ENCODE results near the gene ADORA2B. TPM values are rescaled to one million over a fixed set of nuclear protein-coding genes. Genes with fewer than 3 reads are reported as not detected.

ADORA2B gene
- total and polyA plus RNA-seq, 2 of the 4 experiments (the other 2 are of a cell fraction), result 5.2 to 5.5 TPM

GRCh38 chr17:15920758-15921239, 24.1 kb upstream of the ADORA2B start (continued):
- no peak for TF ChIP-seq RCOR1 (IDR thresholded peaks at IDR 0.05; ENCODE audit: insufficient replicate concordance, low read length)

GRCh38 chr17:15921640-15922039, 23.3 kb upstream of the ADORA2B start:
- Histone ChIP-seq H4K5ac (ENCODE audit: low read depth, low read length) (no peak overlapping the region; the same call in 1 of the 2 replicates), H2AFZ (replicated peaks; ENCODE audit: low read length, poor library complexity) (no peak overlapping the region), H4K20me1 (ENCODE audit: insufficient read depth, low read length) (no peaks in the 10 kb centered on the region), H3K36me3 (ENCODE audit: control insufficient read depth, insufficient read depth, low read length) (no peaks in the 10 kb centered on the region), H3K27me3 (ENCODE audit: control insufficient read depth, insufficient read depth, low read length) (no peaks in the 10 kb centered on the region), H2BK15ac (ENCODE audit: low read depth, low read length) (peak overlapping the region; percentile 39; the same call in 1 of the 3 replicates), H3K4me2 (ENCODE audit: low read depth, low read length) (no peak overlapping the region), H2BK5ac (ENCODE audit: low read depth, low read length, poor library complexity, severe bottlenecking) (peak overlapping the region; percentile 82), H3K9ac (ENCODE audit: low read depth, low read length) (no peak overlapping the region), H3K56ac (ENCODE audit: extremely low read depth, insufficient read depth, low read length) (0 out of 2 replicates have a peak overlapping the region, but pooled peaks have one; percentile 69), H3K23ac (ENCODE audit: low read depth, low read length) (no peak overlapping the region), H3K14ac (replicated peaks; ENCODE audit: low read depth, low read length) (no peak overlapping the region), H2BK120ac (ENCODE audit: low read depth, low read length) (peak overlapping the region; percentile 98), H4K8ac (ENCODE audit: low read depth in 2 of 2, low read length in 2 of 2) (peak overlapping the region in 1 of 2 experiments; percentile 70; a peak in 2 of 4 replicates), H3K9me3 (ENCODE audit: control insufficient read depth, insufficient read depth, low read length) (peaks cover 2% of the 10 kb centered on the region; the same call in 1 of the 2 replicates), H3K4me1 (ENCODE audit: control insufficient read depth, insufficient read depth, low read length) (peaks cover 4% of the 10 kb centered on the region), H4K91ac (ENCODE audit: insufficient read depth, low read depth, low read length) (no peak overlapping the region), H3K9me1 (ENCODE audit: insufficient read depth, low read length) (peaks cover 3% of the 10 kb centered on the region), H2AK5ac (ENCODE audit: low read depth, low read length) (no peak overlapping the region), H3K27ac (ENCODE audit: insufficient read depth, low read length) (no peak overlapping the region), H3K4me3 (ENCODE audit: insufficient read depth, low read depth, low read length) (no peak overlapping the region), H3K79me1 (ENCODE audit: low read depth in 1 of 2, low read length in 2 of 2) (no peaks in the 10 kb centered on the region), H2BK20ac (ENCODE audit: low read depth, low read length) (peak overlapping the region; percentile 96), H3K4ac (ENCODE audit: low read depth, low read length) (no peak overlapping the region; the same call in 1 of the 2 replicates), H2AK9ac (replicated peaks; ENCODE audit: low read depth, low read length, poor library complexity) (no peak overlapping the region), H3K18ac (ENCODE audit: low read depth, low read length) (peak overlapping the region; percentile 36; the same call in 1 of the 2 replicates)
- no peak for TF ChIP-seq POLR2A (IDR thresholded peaks at IDR 0.05; ENCODE audit: low read depth, low read length)
- TF ChIP-seq CHD1 (IDR thresholded peaks at IDR 0.05; ENCODE audit: low read depth, low read length), result no peak
- no peak for TF ChIP-seq RAD21 (IDR thresholded peaks at IDR 0.05; ENCODE audit: low read length)
- TF ChIP-seq MXI1 (IDR thresholded peaks at IDR 0.05; ENCODE audit: borderline replicate concordance, low read depth, low read length), result no peak
- no peak for TF ChIP-seq SMC3 (IDR thresholded peaks at IDR 0.05; ENCODE audit: low read depth, low read length)
- no peak for TF ChIP-seq MAFK (IDR thresholded peaks at IDR 0.05; ENCODE audit: low read depth, low read length)
- no peak for TF ChIP-seq RFX5 (IDR thresholded peaks at IDR 0.05; ENCODE audit: low read depth, low read length)
- TF ChIP-seq RCOR1 (IDR thresholded peaks at IDR 0.05; ENCODE audit: insufficient replicate concordance, low read length), result no peak
- TF ChIP-seq MAZ (IDR thresholded peaks at IDR 0.05; ENCODE audit: borderline replicate concordance, low read depth, low read length), result no peak
- TF ChIP-seq USF2 (IDR thresholded peaks at IDR 0.05; ENCODE audit: low read depth, low read length), result no peak
- ChIA-PET CTCF (no interaction called here), POLR2A (ENCODE audit: unreplicated experiment) (no interaction called here)
- no TSS peak for BruUV-seq (replicated peaks)
- intact Hi-C loops (cut with micrococcal nuclease) (loop anchor here (2.0 kb wide), 1 partner anchor 77 kb away; the partner anchor contains the start of genes TTC19 and ZSWIM7), in situ Hi-C loops (cut with MboI; ENCODE audit: low sequenced_read_pairs) (no loop called here), dilution Hi-C loops (cut with HindIII; ENCODE audit: low sequenced_read_pairs, unreplicated experiment) (no loop called here)
- ATAC-seq (ENCODE audit: low read depth), result no peak
- DNase-seq, result no peak

All from IMR-90 (cell line).